GM19372 (cell line): Measurements from ENCODE around the gene FGFRL1.
A peak's percentile ranks its signal among the peaks of the same experiment; 100 is the strongest.
"Not testable (repeated sequence)": the region's sequence is repeated elsewhere in the genome, so short reads cannot be mapped to it uniquely, and the experiment has no call there.

Experiments
- ATAC-seq: cut with Tn5 transposase; IDR thresholded peaks from one replicate; pipeline ENCODE4 v1.9.1; 2021; ENCODE audit warnings: mild to moderate bottlenecking, low read depth, moderate library complexity; ENCODE audit not compliant: unreplicated experiment

FGFRL1 gene

DNA sequence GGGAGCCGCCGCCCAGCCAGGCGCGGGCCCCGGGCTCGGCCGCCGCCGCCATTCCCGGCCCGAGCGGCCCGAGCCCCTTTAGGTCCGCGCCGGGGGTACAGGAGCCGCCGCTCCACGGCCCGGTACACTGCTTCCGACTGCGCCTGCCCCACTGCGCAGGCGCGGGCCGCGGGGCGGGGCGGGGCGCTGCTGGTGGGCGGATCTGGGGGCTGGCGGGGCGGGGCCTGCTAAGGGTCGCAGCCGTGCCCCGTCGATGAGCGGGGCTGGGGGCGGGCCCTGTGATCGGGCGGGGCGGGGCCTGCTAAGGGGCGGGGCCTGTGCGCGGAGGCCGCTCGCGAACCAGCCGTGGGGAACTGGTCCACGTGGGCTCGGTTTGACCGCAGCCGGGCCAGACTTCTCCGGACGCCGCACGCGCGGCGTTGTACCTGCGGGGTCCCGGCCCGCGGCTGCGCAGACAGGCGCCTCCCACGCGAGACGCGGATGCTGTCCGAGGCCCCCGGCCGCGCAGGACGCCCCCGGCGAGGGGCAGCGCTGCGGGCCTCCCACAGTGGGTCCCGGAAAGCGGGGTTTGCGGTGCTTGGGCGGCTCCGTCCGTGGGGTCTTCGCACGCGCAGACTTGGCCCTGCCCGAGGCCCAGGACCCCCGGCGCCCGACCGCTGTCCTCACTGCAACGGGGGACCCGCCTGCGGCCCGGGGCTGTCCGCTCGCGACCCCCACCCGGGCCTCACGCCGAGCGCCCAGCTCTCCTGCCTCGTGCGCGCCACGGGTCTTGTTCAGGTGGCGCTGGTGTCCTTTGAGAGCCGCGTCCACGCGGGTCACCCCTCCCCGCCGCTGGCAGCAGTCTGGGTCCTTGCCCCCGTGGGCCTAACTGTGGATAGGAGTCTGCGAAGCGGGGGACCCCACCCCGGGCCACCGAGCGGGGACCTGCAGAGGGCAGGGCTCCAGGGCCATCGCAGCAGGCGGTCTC, 37.7 kb upstream of the FGFRL1 start, which contains the start of gene DGKQ:
TSS of gene DGKQ (minus strand) at position 139 of the 967 bp plus-strand sequence. CDS start at position 52, 87 bp downstream.
- ATAC-seq = peak; percentile 80

DNA sequence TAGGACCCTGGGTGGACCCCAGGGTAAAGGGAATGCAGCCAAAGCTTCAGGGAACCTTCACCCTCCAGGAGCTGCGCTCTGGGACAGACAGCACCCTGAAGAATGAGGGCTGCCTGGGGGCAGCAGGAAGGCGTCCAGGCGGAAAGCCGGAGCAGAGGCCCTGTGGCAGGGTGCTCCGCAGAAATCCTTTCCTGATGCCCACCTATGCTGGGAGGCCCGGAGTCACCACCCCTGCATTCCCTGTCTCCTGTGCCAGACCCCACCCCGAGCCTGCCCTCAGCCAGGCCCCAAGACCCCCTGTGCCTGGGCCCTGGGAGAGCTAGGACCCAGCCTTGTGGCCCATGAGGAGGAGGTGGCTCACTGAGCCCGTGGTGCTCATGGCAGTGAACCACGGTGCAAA, 36.8 kb upstream of the FGFRL1 start:
- ATAC-seq = no peak

- ATAC-seq = not testable (repeated sequence)
These were observed 35.4 kb upstream of the FGFRL1 start for GRCh38 chr4:976016-976415.

DNA sequence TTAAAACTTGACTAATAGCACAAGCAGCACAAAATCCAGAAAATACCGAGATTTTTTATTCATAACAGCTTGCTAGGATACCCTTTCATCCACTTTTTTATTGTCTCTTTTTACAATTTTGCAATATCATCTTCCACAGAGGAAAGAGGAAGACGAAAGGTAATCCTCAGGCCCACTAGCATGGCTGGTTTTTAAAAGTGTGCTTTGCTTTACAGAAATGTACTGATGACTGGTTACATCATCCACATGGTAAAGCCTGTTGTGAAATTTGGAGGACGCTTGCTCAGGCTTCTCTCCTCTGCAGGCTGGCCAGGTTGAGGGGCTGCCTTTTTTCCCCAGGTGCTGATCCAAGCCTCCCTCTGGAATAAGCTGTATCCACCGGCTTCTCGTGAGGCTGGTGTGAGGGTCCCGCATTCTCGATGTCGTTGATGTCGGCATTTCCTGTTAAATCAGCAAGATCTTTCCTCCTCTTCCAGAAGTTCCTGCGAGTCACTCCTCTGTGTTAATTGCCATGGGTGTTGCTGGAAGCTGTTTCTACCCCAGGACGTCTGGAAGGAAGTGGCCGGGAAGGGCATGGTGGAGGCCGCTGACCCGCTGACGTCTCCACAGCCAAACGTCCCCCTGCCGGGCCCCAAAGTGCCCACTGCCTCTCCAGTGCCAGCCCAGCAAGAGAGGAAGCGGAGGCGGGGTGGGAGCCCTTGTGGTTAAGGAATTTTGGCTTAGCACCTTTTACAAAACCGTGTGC, 32.3 kb upstream of the FGFRL1 start:
- no peak for ATAC-seq

DNA sequence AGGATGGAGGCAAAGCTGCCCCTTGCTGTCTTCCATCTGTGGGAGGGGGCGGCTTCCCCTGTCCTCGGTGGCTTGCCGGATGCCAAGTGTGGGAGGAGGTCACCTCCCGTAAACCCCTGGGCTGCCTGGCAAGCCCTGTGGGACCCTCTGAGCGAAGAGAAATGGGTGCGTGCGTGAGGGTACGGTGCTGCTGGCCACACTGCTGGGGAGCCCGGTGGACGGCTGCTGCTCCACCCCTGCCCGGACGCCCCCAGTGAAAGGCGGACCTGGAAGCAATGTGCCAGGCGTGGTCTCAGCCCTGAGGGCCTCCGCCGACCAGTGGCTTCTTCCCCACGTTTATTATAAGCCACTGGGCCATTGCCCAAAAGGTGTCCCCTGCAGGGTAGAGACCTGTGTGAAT, 29.1 kb upstream of the FGFRL1 start:
- ATAC-seq = no peak

DNA sequence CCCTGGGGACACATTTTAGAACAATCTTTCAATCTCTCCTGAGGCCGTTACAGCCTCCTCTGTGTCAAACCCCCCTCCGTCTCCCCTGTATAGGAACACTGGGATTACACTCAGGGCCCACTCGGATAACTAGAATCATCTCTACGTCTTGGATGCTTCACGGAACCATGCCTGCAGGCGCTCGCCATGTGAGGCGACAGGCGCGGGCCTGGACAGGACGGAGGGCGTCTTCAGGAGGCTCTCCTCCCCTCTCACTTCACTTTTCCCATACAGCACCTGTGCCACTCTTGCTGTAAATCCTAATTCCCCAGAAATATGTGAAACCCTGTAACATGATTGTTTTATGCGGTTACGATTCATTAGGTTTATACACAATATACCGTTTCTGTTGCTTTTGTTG, 28.6 kb upstream of the FGFRL1 start:
- ATAC-seq = no peak

DNA sequence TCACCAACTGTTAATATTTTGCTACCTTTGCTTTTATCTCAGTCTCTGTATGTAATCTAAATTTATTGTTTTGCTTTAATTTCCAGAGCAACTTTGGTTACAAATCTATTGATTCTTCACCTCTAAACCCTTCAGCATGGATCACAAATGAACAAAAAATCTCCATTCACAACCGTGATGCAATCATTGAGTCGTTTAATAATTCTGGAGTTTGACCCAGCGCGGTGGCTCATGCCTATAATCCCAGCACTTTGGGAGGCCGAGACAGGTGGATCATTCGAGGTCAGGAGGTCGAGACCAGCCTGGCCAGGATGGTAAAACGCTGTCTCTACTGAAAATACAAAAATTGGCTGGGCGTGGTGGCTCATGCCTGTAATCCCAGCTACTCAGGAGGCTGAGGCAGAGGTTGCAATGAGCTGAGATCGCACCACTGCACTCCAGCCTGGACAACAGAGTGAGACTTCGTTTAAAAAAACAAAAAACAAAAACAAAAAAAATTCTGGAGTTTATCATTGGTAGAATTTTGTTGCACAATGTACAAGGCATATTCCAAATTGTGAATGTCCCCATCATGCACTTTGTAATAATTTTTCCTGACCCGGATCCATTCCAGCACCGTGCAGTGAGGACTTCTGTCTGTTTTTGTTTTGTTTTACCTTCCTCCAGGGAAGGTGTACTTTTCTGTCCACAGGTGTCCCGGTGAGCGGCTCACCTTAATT, 26.9 kb upstream of the FGFRL1 start:
- ATAC-seq = no peak

- ATAC-seq = no peak
These were observed 26.1 kb upstream of the FGFRL1 start for GRCh38 chr4:985123-985830.

DNA sequence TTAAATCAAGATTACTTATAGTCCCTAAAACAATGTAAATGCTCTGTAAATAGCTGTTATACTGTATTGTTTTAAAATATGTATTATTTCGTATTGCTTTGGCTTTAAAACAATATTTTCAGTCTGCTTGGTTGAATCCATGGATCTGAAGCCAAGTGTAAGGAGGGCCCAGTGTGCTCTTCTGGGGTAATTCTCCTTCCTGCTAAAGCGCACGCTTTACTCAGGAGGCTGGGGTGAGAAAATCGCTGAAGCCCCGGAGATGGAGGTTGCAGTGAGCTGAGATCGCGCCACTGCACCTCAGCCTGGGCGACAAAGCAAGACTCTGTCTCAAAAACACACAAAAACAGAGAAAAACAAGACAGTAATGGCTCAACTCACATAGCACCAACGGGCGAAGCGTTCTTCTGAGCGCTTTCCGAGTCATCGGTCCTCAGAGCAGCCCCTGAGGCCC, 25.0 kb upstream of the FGFRL1 start:
- peak; percentile 10 for ATAC-seq

DNA sequence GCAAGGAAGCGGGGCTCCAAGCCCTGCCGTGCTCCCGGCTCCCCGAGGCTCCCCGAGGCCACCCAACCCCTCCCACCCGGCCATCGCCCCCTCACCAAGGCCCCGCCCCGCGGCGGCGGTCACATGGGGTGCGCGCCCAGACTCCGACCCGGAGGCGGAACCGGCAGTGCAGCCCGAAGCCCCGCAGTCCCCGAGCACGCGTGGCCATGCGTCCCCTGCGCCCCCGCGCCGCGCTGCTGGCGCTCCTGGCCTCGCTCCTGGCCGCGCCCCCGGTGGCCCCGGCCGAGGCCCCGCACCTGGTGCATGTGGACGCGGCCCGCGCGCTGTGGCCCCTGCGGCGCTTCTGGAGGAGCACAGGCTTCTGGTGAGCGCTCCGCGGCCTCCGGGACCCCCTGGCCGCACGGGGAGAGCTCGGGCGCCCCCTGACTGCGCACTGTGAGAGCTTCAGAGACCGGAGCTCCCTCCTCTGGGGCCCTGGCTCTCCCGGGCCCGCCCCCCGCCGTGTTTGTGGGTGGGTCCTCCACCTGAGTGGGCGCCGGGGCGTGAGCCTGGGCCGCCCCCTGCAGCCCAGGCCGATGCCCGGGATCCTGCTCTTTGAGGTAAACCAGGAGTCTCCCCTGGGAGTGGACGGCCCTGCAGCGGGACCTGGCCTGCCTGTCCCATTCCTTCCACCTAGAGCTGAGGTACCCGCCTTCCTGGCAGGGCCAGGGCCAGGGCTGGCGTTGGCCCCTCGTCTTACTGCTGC, 24.4 kb upstream of the FGFRL1 start, which contains the start of gene IDUA:
TSS of gene IDUA (plus strand) at position 166 of the 745 bp plus-strand sequence. CDS start at position 207, 41 bp downstream.
- peak; percentile 90 for ATAC-seq

- ATAC-seq = no peak
These were observed 23.6 kb upstream of the FGFRL1 start for GRCh38 chr4:987624-988513.

DNA sequence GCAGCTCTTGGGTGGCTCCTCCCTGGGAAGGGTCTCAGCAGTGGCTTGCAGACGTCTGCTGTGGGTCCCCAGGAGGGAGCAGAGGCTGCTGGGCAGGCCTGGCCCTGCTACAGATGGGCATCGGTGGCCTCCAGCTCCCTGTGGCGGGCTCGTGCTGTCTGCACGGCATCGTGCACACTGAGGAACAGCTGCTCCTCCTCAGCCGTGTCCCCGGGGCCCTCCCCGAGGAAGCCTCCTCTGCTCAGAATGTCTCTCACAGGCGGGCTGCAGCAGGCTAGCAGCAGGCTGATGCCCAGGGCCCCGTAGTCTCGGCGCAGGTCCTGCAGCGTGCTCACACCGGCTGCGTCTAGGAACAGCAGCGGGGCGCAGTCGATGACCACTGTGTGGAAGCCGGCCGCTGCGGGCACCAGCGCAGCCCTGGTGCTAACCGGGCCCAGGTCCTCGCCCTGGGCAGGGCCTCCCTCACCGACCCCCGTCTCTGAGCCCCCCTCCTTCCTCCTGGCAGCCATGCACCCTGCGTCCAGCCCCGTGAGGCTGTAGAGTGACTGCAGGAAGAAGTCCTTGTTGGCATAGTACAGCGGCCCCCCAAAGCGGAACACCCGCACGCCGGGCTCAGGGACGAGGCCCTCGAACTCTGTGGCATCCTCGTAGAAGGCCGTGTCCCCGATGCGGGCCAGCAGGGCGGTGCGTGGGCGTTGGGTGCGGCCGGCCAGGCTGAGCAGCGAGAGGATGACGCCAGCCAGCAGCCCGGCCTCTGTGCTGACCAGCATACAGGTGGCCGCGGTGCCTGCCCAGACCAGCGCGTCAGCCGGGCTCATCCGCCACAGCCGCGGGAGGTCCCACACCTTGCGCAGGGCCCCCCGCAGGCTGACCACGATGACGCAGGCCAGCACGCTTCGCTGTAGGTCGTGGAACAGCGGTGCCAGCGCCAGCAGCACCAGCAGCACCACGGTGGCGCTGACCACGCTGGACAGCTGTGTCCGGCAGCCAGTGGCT, 22.4 kb upstream of the FGFRL1 start:
- no peak for ATAC-seq

GRCh38 chr4:989722-990471, 21.5 kb upstream of the FGFRL1 start:
- ATAC-seq = no peak

- ATAC-seq = no peak
These were observed 20.6 kb upstream of the FGFRL1 start for GRCh38 chr4:990746-991367.

GRCh38 chr4:991451-992296, 19.8 kb upstream of the FGFRL1 start:
- ATAC-seq = no peak
